GM13977 (cell line): ENCODE measurements around the gene GDF7.

Experiments used
- DNase-seq: peaks from one replicate; pipeline ENCODE4 v3.0.0; 2012; ENCODE audit warnings: low spot score
- in situ Hi-C: fragments of 300-500 bp; cut with MboI; formaldehyde crosslinking; loops from one replicate; pipeline ENCODE4 v1.12.0; 2022; ENCODE audit warnings: low sequenced_read_pairs, low pct_unique_long_range_greater_than_20kb, mixed read lengths, inconsistent platforms; ENCODE audit not compliant: unreplicated experiment
- TF ChIP-seq, protein P1 (sequence below): IDR thresholded peaks from 2 replicates; pipeline ENCODE4 v1.5.1; 2012; ENCODE audit warnings: mild to moderate bottlenecking, control low read depth; ENCODE audit not compliant: insufficient read depth; ENCODE audit errors: extremely low read depth, missing control alignments

GDF7 gene

DNA sequence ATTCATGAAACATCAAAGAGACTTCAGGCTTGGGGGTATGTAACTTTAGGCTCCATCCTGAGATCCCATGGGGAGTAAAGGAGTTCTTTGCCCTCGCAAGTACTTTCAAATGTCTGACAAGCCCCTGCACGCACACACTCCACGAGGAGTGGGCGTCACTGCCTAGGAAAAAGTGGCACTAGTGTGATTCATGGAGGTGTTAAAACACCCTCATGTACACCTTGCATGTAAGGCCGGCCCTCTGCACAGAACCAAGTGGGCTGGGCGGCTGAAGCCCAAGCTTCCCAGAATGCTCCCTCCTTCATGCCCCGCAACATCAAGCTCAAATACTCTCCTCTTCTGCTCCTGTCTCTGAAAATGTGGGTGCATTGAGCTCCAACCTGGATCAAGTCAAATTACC lies 23.9 kb upstream of the GDF7 start:
- in situ Hi-C loops, result loop anchor here (5.0 to 25.0 kb wide), 2 partner anchors 201 to 506 kb away; no protein-coding TSS in a partner anchor
- TF ChIP-seq, protein P1, sequence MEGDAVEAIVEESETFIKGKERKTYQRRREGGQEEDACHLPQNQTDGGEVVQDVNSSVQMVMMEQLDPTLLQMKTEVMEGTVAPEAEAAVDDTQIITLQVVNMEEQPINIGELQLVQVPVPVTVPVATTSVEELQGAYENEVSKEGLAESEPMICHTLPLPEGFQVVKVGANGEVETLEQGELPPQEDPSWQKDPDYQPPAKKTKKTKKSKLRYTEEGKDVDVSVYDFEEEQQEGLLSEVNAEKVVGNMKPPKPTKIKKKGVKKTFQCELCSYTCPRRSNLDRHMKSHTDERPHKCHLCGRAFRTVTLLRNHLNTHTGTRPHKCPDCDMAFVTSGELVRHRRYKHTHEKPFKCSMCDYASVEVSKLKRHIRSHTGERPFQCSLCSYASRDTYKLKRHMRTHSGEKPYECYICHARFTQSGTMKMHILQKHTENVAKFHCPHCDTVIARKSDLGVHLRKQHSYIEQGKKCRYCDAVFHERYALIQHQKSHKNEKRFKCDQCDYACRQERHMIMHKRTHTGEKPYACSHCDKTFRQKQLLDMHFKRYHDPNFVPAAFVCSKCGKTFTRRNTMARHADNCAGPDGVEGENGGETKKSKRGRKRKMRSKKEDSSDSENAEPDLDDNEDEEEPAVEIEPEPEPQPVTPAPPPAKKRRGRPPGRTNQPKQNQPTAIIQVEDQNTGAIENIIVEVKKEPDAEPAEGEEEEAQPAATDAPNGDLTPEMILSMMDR, result no peak
- DNase-seq, result no peak

DNA sequence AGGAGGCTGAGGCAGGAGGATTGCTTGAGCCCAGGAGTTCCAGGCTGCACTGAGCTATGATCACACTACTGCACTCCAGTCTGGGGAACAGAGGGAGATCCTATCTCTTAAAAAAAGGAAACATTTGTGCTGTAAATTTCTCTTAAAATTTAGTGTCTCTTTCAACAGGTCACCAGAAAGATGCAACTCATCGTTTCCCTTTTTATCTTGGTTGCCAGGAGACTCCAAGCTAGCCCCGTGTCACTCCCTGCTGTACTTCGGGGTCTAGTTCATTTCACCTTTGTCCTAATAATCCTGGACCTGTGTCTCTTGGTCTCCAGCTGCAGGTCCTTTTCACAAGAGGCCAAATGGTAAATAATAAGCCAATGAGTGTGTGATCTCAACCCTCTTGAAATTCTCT lies 23.1 kb upstream of the GDF7 start:
- DNase-seq, result no peak
- in situ Hi-C loops, result loop anchor here (5.0 to 25.0 kb wide), 2 partner anchors 202 to 507 kb away; no protein-coding TSS in a partner anchor

GRCh38 chr2:20645301-20645701 lies 21.6 kb upstream of the GDF7 start:
- TF ChIP-seq, protein P1, result no peak
- in situ Hi-C loops, result loop anchor here (25.0 kb wide), 1 partner anchor 508 kb away; no protein-coding TSS in a partner anchor
- no peak for DNase-seq

More for the DNA sequence above, 23.1 kb upstream of the GDF7 start:
- TF ChIP-seq, protein P1, result no peak

DNA sequence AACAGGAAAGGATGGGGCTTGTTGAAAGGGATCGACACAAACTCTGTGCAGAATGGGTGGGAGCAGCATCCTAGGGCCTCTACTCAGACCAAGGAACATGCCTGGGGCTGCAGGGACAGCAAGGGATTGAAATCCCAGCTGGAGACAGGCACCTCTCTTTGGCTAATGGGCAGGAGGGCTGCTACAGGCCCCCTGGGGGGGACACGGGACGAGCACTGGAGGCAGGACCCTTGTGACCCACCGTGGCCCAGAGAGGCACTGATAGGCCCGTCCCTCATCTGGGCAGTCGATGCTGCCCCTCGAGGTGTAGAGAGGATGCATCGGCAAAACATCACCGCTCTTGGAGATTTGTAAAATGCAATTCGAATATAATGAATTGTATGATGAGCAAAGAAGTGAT lies 21.2 kb upstream of the GDF7 start:
- in situ Hi-C loops, result loop anchor here (25.0 kb wide), 1 partner anchor 508 kb away; no protein-coding TSS in a partner anchor
- DNase-seq, result no peak

GRCh38 chr2:20646446-20646845 lies 20.5 kb upstream of the GDF7 start:
- in situ Hi-C loops, result loop anchor here (25.0 kb wide), 1 partner anchor 509 kb away; no protein-coding TSS in a partner anchor

More for the DNA sequence above, 21.2 kb upstream of the GDF7 start:
- TF ChIP-seq, protein P1, result no peak

GRCh38 chr2:20647211-20647610 lies 19.7 kb upstream of the GDF7 start:
- DNase-seq, result no peak
- in situ Hi-C loops, result loop anchor here (25.0 kb wide), 1 partner anchor 510 kb away; no protein-coding TSS in a partner anchor
- TF ChIP-seq, protein P1, result no peak

More at GRCh38 chr2:20646446-20646845, 20.5 kb upstream of the GDF7 start:
- DNase-seq, result no peak
- TF ChIP-seq, protein P1, result no peak
